ENCODE results near the gene IL21.
A peak's percentile ranks its signal among the peaks of the same experiment; 100 is the strongest.
"Not testable (repeated sequence)": the region's sequence is repeated elsewhere in the genome, so short reads cannot be mapped to it uniquely, and the experiment has no call there.

The IL21 gene

GRCh38 chr4:122621016-122621507, at the start of gene IL21:
IL21 (minus strand) TSS chr4:122621066; CDS start chr4:122621011, 55 bp downstream.
- no peak for DNase-seq

- no peak for DNase-seq
These were observed 49.3 kb upstream of the IL21 start for GRCh38 chr4:122669911-122670738.

GRCh38 chr4:122668241-122668640, 47.4 kb upstream of the IL21 start:
- DNase-seq = no peak

GRCh38 chr4:122666527-122667245, 45.8 kb upstream of the IL21 start:
- no peak for DNase-seq

- no peak for DNase-seq
These were observed 44.5 kb upstream of the IL21 start for GRCh38 chr4:122665161-122665929.

- no peak for DNase-seq
These were observed 43.1 kb upstream of the IL21 start for GRCh38 chr4:122663814-122664610.

GRCh38 chr4:122663291-122663690, 42.4 kb upstream of the IL21 start:
- no peak for DNase-seq

- DNase-seq = no peak
These were observed 41.8 kb upstream of the IL21 start for GRCh38 chr4:122662701-122663100.

GRCh38 chr4:122661176-122662160, 40.6 kb upstream of the IL21 start:
- DNase-seq = no peak

GRCh38 chr4:122658818-122659295, 38.0 kb upstream of the IL21 start:
- DNase-seq = no peak

- no peak for DNase-seq
These were observed 37.5 kb upstream of the IL21 start for GRCh38 chr4:122658377-122658776.

- DNase-seq = no peak
These were observed 36.7 kb upstream of the IL21 start for GRCh38 chr4:122657553-122657952.

GRCh38 chr4:122656583-122656982, 35.7 kb upstream of the IL21 start:
- DNase-seq = not testable (repeated sequence)

- peak; percentile 31 for DNase-seq
These were observed 31.5 kb upstream of the IL21 start for GRCh38 chr4:122652379-122652778.

- no peak for DNase-seq
These were observed 29.3 kb upstream of the IL21 start for GRCh38 chr4:122650148-122650547.

- DNase-seq = no peak
These were observed 26.8 kb upstream of the IL21 start for GRCh38 chr4:122647656-122648055.

- no peak for DNase-seq
These were observed 22.4 kb upstream of the IL21 start for GRCh38 chr4:122643257-122643656.

- DNase-seq = no peak
These were observed 18.3 kb upstream of the IL21 start for GRCh38 chr4:122639181-122639580.

GRCh38 chr4:122636697-122637096, 15.8 kb upstream of the IL21 start:
- DNase-seq = no peak

- DNase-seq = no peak
These were observed 14.3 kb upstream of the IL21 start for GRCh38 chr4:122635205-122635604.

- DNase-seq = no peak
These were observed 12.3 kb upstream of the IL21 start for GRCh38 chr4:122633211-122633610.
